OCI-LY7 (cell line): ENCODE measurements around the gene RNGTT. TPM values are rescaled to one million over a fixed set of nuclear protein-coding genes. Genes with fewer than 3 reads are reported as not detected.

Experiments
- BruUV-seq: library from RNA; stranded (reverse); fragments of 400-500 nt; replicated peaks from 2 replicates; lab custom pipeline; 2021; lab: Mats Ljungman, UMichigan
- CTCF ChIA-PET: fragments of 300-600 bp; sonication (Branson Sonifier 250); formaldehyde crosslinking; loops from one replicate; lab custom pipeline; 2022; ENCODE audit warnings: antibody characterized with exemption; ENCODE audit not compliant: unreplicated experiment; lab: Charles Lee
- POLR2A ChIA-PET: fragments of 300-600 bp; sonication (Branson Sonifier 250); formaldehyde crosslinking; loops from one replicate; lab custom pipeline; 2022; ENCODE audit warnings: antibody characterized with exemption; lab: Charles Lee
- DNase-seq: peaks from one replicate; pipeline ENCODE4 v3.0.0-alpha.2; 2015; ENCODE audit warnings: low spot score
- H2AFZ ChIP-seq: fragments of 200-600 bp; sonication (generic), shearing (Covaris generic); 2 replicates; pipeline ENCODE4 v1.6.1; 2014; ENCODE audit warnings: mild to moderate bottlenecking, antibody characterized with exemption, low read length, moderate library complexity
- H3K27ac ChIP-seq: fragments of 200-600 bp; sonication (generic); 2 replicates; pipeline ENCODE4 v1.5.1; 2014; ENCODE audit warnings: mixed run types, low read depth, mild to moderate bottlenecking, moderate library complexity, low read length, inconsistent platforms; ENCODE audit not compliant: poor library complexity, severe bottlenecking
- H3K36me3 ChIP-seq: fragments of 200-600 bp; sonication (generic); 2 replicates; pipeline ENCODE4 v1.6.1; 2014; ENCODE audit warnings: mild to moderate bottlenecking, antibody characterized with exemption, low read length, moderate library complexity, mixed read lengths; ENCODE audit not compliant: insufficient read depth
- H3K4me1 ChIP-seq: fragments of 200-600 bp; sonication (generic); 2 replicates; pipeline ENCODE4 v1.5.1; 2014; ENCODE audit warnings: mild to moderate bottlenecking, low read length; ENCODE audit not compliant: insufficient read depth, poor library complexity, severe bottlenecking
- H3K4me2 ChIP-seq: fragments of 200-600 bp; sonication (generic); 2 replicates; pipeline ENCODE4 v1.6.1; 2014; ENCODE audit warnings: mild to moderate bottlenecking, low read length
- H3K4me3 ChIP-seq: fragments of 200-600 bp; sonication (generic); 2 replicates; pipeline ENCODE4 v1.5.1; 2014; ENCODE audit warnings: mild to moderate bottlenecking, low read depth, low read length; ENCODE audit not compliant: poor library complexity, severe bottlenecking
- H3K79me2 ChIP-seq: fragments of 200-600 bp; sonication (generic); 2 replicates; pipeline ENCODE4 v1.6.1; 2016; ENCODE audit warnings: low read depth, mild to moderate bottlenecking, low read length, moderate library complexity, mixed read lengths; ENCODE audit not compliant: insufficient read depth
- H3K9me2 ChIP-seq: fragments of 200-600 bp; sonication (generic); 2 replicates; pipeline ENCODE4 v1.6.1; 2016; ENCODE audit warnings: mild to moderate bottlenecking, low read length, mixed read lengths; ENCODE audit not compliant: insufficient read depth
- H3K9me3 ChIP-seq: fragments of 200-600 bp; sonication (generic); 2 replicates; pipeline ENCODE4 v1.6.1; 2014; ENCODE audit warnings: mild to moderate bottlenecking, mixed run types, low read length, mixed read lengths
- H4K20me1 ChIP-seq: fragments of 200-600 bp; sonication (generic); 2 replicates; pipeline ENCODE4 v1.6.1; 2014; ENCODE audit warnings: mild to moderate bottlenecking, antibody characterized with exemption, low read length, moderate library complexity, mixed read lengths; ENCODE audit not compliant: insufficient read depth
- CTCF ChIP-seq: fragments of 200-600 bp; sonication (generic); conservative IDR thresholded peaks from 2 replicates; pipeline ENCODE4 v1.5.1; 2014; ENCODE audit warnings: mild to moderate bottlenecking, antibody characterized with exemption, low read length, moderate library complexity, mixed read lengths
- EZH2phosphoT487 ChIP-seq: fragments of 200-600 bp; sonication (generic); IDR thresholded peaks from 2 replicates; pipeline ENCODE4 v1.6.1; 2018; ENCODE audit warnings: low read depth, borderline replicate concordance, mild to moderate bottlenecking, mixed run types, antibody characterized with exemption, low read length, moderate library complexity, mixed read lengths
- intact Hi-C: fragments of 100-400 bp; cut with micrococcal nuclease; formaldehyde crosslinking; loops from one replicate; pipeline ENCODE4 v1.10.0; 2022; ENCODE audit not compliant: unreplicated experiment
- total RNA-seq, 2 experiments: library from RNA; depleted of rRNA in 1 of 2; stranded (reverse); fragments of >200 nt in 1 of 2; shearing (Covaris generic) in 1 of 2; gene quantifications; 2 replicates each; pipeline ENCODE4 v1.2.3, GENCODE V29; 2014 to 2022

Gene RNGTT
- total RNA-seq, 2 experiments from 2014 or later: 38.2 to 41.7 TPM

GRCh38 chr6:88567696-88568095 lies 395.7 kb downstream of the RNGTT start:
- TF ChIP-seq EZH2phosphoT487 (no peak), CTCF (no peak)
- H3K27ac ChIP-seq: peak overlapping the region; percentile 6
- peaks cover 31% of the 10 kb centered on the region for H3K9me3 ChIP-seq
- ChIA-PET CTCF (interaction anchor here (0.6 to 0.7 kb wide), 3 partner anchors 284 to 299 kb away, joined by 3 to 11 read pairs (median 3); no protein-coding TSS in a partner anchor), POLR2A (interaction anchor here (1.6 kb wide), 1 partner anchor 14 kb away, joined by 5 read pairs; no protein-coding TSS in a partner anchor)
- DNase-seq: no peak
- H3K79me2 ChIP-seq: no peaks in the 10 kb centered on the region
- H3K36me3 ChIP-seq: peaks cover 3% of the 10 kb centered on the region
- peak overlapping the region; percentile 14 for H3K4me3 ChIP-seq
- no peaks in the 10 kb centered on the region for H4K20me1 ChIP-seq
- no peaks in the 10 kb centered on the region for H3K9me2 ChIP-seq
- peak overlapping the region; percentile 48 for H3K4me2 ChIP-seq
- BruUV-seq: no TSS peak
- peak overlapping the region; percentile 93 for H2AFZ ChIP-seq
- peaks cover 14% of the 10 kb centered on the region for H3K4me1 ChIP-seq
- intact Hi-C loops: no loop called here

- no peaks in the 10 kb centered on the region for H4K20me1 ChIP-seq
- H3K79me2 ChIP-seq: no peaks in the 10 kb centered on the region
- peak overlapping the region; percentile 14 for H3K4me3 ChIP-seq
- DNase-seq: peak; percentile 75
- peaks cover 31% of the 10 kb centered on the region for H3K9me3 ChIP-seq
- H2AFZ ChIP-seq: peak overlapping the region; percentile 93
- intact Hi-C loops: no loop called here
- peaks cover 3% of the 10 kb centered on the region for H3K36me3 ChIP-seq
- TF ChIP-seq EZH2phosphoT487 (no peak), CTCF (0 out of 2 replicates have a peak, but pooled peaks have one; percentile 19)
- H3K4me2 ChIP-seq: peak overlapping the region; percentile 48
- peak overlapping the region; percentile 6 for H3K27ac ChIP-seq
- no TSS peak for BruUV-seq
- ChIA-PET POLR2A (interaction anchor here (0.5 to 1.6 kb wide), 3 partner anchors 13 to 46 kb away, joined by 3 to 5 read pairs (median 3); no protein-coding TSS in a partner anchor), CTCF (interaction anchor here (0.6 to 0.7 kb wide), 3 partner anchors 283 to 298 kb away, joined by 3 to 11 read pairs (median 3); no protein-coding TSS in a partner anchor)
- no peaks in the 10 kb centered on the region for H3K9me2 ChIP-seq
- H3K4me1 ChIP-seq: peaks cover 14% of the 10 kb centered on the region
Measured at GRCh38 chr6:88566746-88567534, 396.5 kb downstream of the RNGTT start.
